HepG2 (cell line): Measurements from ENCODE around the gene ACTN1. TPM values are rescaled to one million over a fixed set of nuclear protein-coding genes. Genes with fewer than 3 reads are reported as not detected.

Experiments used
- ATAC-seq: fragments of 200-7000 bp; cut with Tn5 transposase; 3 replicates; pipeline ENCODE4 v1.9.1; 2020; ENCODE audit warnings: mild to moderate bottlenecking, moderate library complexity
- BruUV-seq: library from RNA; stranded (reverse); fragments of 400-500 nt; replicated peaks from 2 replicates; lab custom pipeline; 2021; lab: Mats Ljungman, UMichigan
- CTCF ChIA-PET: fragments of 300-600 bp; formaldehyde crosslinking; extraction: SDS; loops from one replicate; lab custom pipeline; 2021; ENCODE audit warnings: low total read pairs, inconsistent platforms, low intra/inter-chr PET ratio; lab: Yijun Ruan, JAX
- POLR2A ChIA-PET: fragments of 350-600 bp; sonication (Branson Sonifier 250); formaldehyde crosslinking; loops from one replicate; lab custom pipeline; 2020; ENCODE audit warnings: antibody characterized with exemption, inconsistent platforms; lab: Yijun Ruan, JAX
- DNase-seq: peaks from one replicate; pipeline ENCODE4 v3.0.0-alpha.2; 2015; ENCODE audit warnings: low spot score
- FAIRE-seq: peaks from 3 replicates; lab custom pipeline; 2011; peaks lifted over from hg19 to GRCh38; lab: Jason Lieb, UNC
- H2AFZ ChIP-seq: one replicate; pipeline ENCODE4 v1.6.1; 2011; ENCODE audit warnings: low read length, inconsistent platforms
- H3K27ac ChIP-seq: fragments of 300-600 bp; 3 replicates; pipeline ENCODE4 v1.8.0; 2011; ENCODE audit warnings: mixed run types, mild to moderate bottlenecking, mixed read lengths, low read length, inconsistent platforms; ENCODE audit not compliant: insufficient read depth; ENCODE audit errors: extremely low read length
- H3K27me3 ChIP-seq, 2 experiments: fragments of 200-600 bp in 1 of 2; 2 replicates in 1 of 2; 3 replicates in 1 of 2; pipeline versions ENCODE4 v1.6.0 to v1.8.0; 2011; ENCODE audit warnings: low read length in 2 of 2, mild to moderate bottlenecking in 2 of 2, moderate library complexity in 2 of 2, inconsistent platforms in 1 of 2; ENCODE audit not compliant: insufficient read depth in 2 of 2, control insufficient read depth in 1 of 2
- H3K36me3 ChIP-seq, 2 experiments: fragments of 200-600 bp in 1 of 2; replicated peaks in 1 of 2; 2 replicates in 1 of 2; 3 replicates in 1 of 2; pipeline versions ENCODE4 v1.5.1 to v1.8.0; 2011; ENCODE audit warnings: low read length in 2 of 2, inconsistent platforms in 1 of 2; ENCODE audit not compliant: insufficient read depth in 2 of 2, control insufficient read depth in 1 of 2
- H3K4me1 ChIP-seq: 2 replicates; pipeline ENCODE4 v1.5.1; 2012; ENCODE audit warnings: low read length, inconsistent platforms; ENCODE audit not compliant: insufficient read depth
- H3K4me2 ChIP-seq: 2 replicates; pipeline ENCODE4 v1.6.0; 2011; ENCODE audit warnings: low read depth, low read length, inconsistent platforms
- H3K4me3 ChIP-seq, 3 experiments: fragments of 200-600 bp in 1 of 3; sonication (generic), shearing (Covaris generic) in 1 of 3; replicated peaks in 1 of 3; 2 replicates each; pipeline ENCODE4 v1.5.1; 2011 to 2016; ENCODE audit warnings: low read length in 3 of 3, inconsistent platforms in 2 of 3, low read depth in 2 of 3, mild to moderate bottlenecking in 2 of 3, control low read depth in 1 of 3, mixed read lengths in 1 of 3; ENCODE audit not compliant: insufficient read depth in 1 of 3
- H3K79me2 ChIP-seq: one replicate; pipeline ENCODE4 v1.6.1; 2011; ENCODE audit warnings: low read length, inconsistent platforms; ENCODE audit not compliant: insufficient read depth
- H3K9ac ChIP-seq: 2 replicates; pipeline ENCODE4 v1.6.0; 2011; ENCODE audit warnings: mild to moderate bottlenecking, low read depth, low read length, inconsistent platforms; ENCODE audit not compliant: insufficient read depth
- H3K9me3 ChIP-seq: 2 replicates; pipeline ENCODE4 v1.5.1; 2012; ENCODE audit warnings: mild to moderate bottlenecking, low read length
- H4K20me1 ChIP-seq: 2 replicates; pipeline ENCODE4 v1.6.0; 2011; ENCODE audit warnings: inconsistent platforms, mild to moderate bottlenecking, low read length, moderate library complexity; ENCODE audit not compliant: insufficient read depth
- CBFB ChIP-seq: sonication (generic); formaldehyde crosslinking; IDR thresholded peaks from 2 replicates; pipeline ENCODE4 v1.4.0; 2020; ENCODE audit warnings: missing genetic modification reagents
- ELF4 ChIP-seq: sonication (generic); formaldehyde crosslinking; IDR thresholded peaks from 2 replicates; pipeline ENCODE4 v1.5.0; 2020; ENCODE audit warnings: missing genetic modification reagents, mild to moderate bottlenecking, moderate library complexity, borderline replicate concordance
- JUND ChIP-seq: sonication (generic); formaldehyde crosslinking; IDR thresholded peaks from 2 replicates; pipeline ENCODE4 v1.8.0; 2022; ENCODE audit warnings: mild to moderate bottlenecking, missing genetic modification reagents
- LCORL ChIP-seq, 2 experiments: fragments of 450-650 bp in 1 of 2; sonication (generic) in 1 of 2; formaldehyde crosslinking in 1 of 2; IDR thresholded peaks; 2 replicates each; pipeline versions ENCODE4 v1.5.0 to v1.6.1; 2017 to 2020; ENCODE audit warnings: antibody characterized with exemption in 1 of 2, missing genetic modification reagents in 1 of 2
- MYC ChIP-seq: sonication (generic); formaldehyde crosslinking; IDR thresholded peaks from 2 replicates; pipeline ENCODE4 v1.9.0; 2021; ENCODE audit warnings: missing genetic modification reagents, borderline replicate concordance
- NCOA1 ChIP-seq: sonication (generic); formaldehyde crosslinking; IDR thresholded peaks from 2 replicates; pipeline ENCODE4 v1.9.0; 2021; ENCODE audit warnings: missing genetic modification reagents
- SP1 ChIP-seq, 2 experiments: fragments of 450-650 bp in 1 of 2; sonication (generic) in 1 of 2; formaldehyde crosslinking in 1 of 2; IDR thresholded peaks; 2 replicates each; pipeline versions ENCODE4 v1.4.0 to v1.6.1; 2016 to 2020; ENCODE audit warnings: missing genetic modification reagents in 1 of 2
- STAG1 ChIP-seq: sonication (generic); formaldehyde crosslinking; IDR thresholded peaks from 2 replicates; pipeline ENCODE4 v1.4.0; 2020; ENCODE audit warnings: missing genetic modification reagents
- TAF15 ChIP-seq: fragments of 200-400 bp; formaldehyde crosslinking; IDR thresholded peaks from one replicate; pipeline ENCODE4 v1.6.1; 2018; ENCODE audit warnings: mild to moderate bottlenecking, low read depth, low read length; ENCODE audit not compliant: poor library complexity, severe bottlenecking
- TCF7L2 ChIP-seq: IDR thresholded peaks from 2 replicates; pipeline ENCODE4 v1.6.1; 2011; ENCODE audit warnings: mild to moderate bottlenecking, low read depth, low read length, moderate library complexity
- TFE3 ChIP-seq: IDR thresholded peaks from 2 replicates; pipeline ENCODE4 v1.6.1; 2016
- TRAFD1 ChIP-seq: sonication (generic); formaldehyde crosslinking; IDR thresholded peaks from 2 replicates; pipeline ENCODE4 v1.5.1; 2020; ENCODE audit warnings: missing genetic modification reagents, mild to moderate bottlenecking, borderline replicate concordance
- XBP1 ChIP-seq: sonication (generic); formaldehyde crosslinking; IDR thresholded peaks from 2 replicates; pipeline ENCODE4 v1.5.0; 2020; ENCODE audit warnings: missing genetic modification reagents
- YEATS2 ChIP-seq: sonication (generic); formaldehyde crosslinking; IDR thresholded peaks from 2 replicates; pipeline ENCODE4 v1.4.0; 2020; ENCODE audit warnings: missing genetic modification reagents, borderline replicate concordance
- ZBTB20 ChIP-seq: sonication (generic); formaldehyde crosslinking; IDR thresholded peaks from 2 replicates; pipeline ENCODE4 v1.8.1; 2023; ENCODE audit warnings: missing genetic modification reagents, low read depth, mild to moderate bottlenecking, borderline replicate concordance
- ZC3H13 ChIP-seq: sonication (generic); formaldehyde crosslinking; IDR thresholded peaks from 2 replicates; pipeline ENCODE4 v1.8.1; 2023; ENCODE audit warnings: mild to moderate bottlenecking, missing genetic modification reagents, moderate library complexity
- ZNF160 ChIP-seq: sonication (generic); formaldehyde crosslinking; IDR thresholded peaks from 2 replicates; pipeline ENCODE4 v1.8.0; 2022; ENCODE audit warnings: mild to moderate bottlenecking, inconsistent platforms, missing genetic modification reagents
- ZNF430 ChIP-seq: sonication (generic); formaldehyde crosslinking; IDR thresholded peaks from 2 replicates; pipeline ENCODE4 v1.9.0; 2021; ENCODE audit warnings: mild to moderate bottlenecking, missing genetic modification reagents
- WGBS: methylation state at CpG from one replicate; pipeline ENCODE4 v1.1.6; 2017; ENCODE audit warnings: low lambda C conversion rate; 5-methylcytosine and 5-hydroxymethylcytosine counted together
- in situ Hi-C: cut with HindIII; loops from 2 replicates; pipeline ENCODE4 v1.10.0; 2017; ENCODE audit warnings: low pct_unique_long_range_greater_than_20kb; ENCODE audit not compliant: extremely low pct_ligation_motif_present
- intact Hi-C: fragments of 100-400 bp; cut with micrococcal nuclease; formaldehyde crosslinking; loops from one replicate; pipeline ENCODE4 v1.10.0; 2022; ENCODE audit not compliant: unreplicated experiment
- polyA plus RNA-seq, 8 experiments: library from polyadenylated mRNA; depleted of rRNA in 3 of 8; stranded (reverse) in 7 of 8; unstranded in 1 of 8; fragments of >200 nt; fragmentation: Illumina TruSeq in 4 of 8; extraction: Trizol in 4 of 8; gene quantifications; 2 replicates each; pipeline versions ENCODE4 v1.2.1 to v1.2.3, GENCODE V29; 2011 to 2016; ENCODE audit warnings: low read depth in 4 of 8, missing spikeins in 1 of 8, mixed read lengths in 1 of 8; ENCODE audit not compliant: insufficient read depth in 1 of 8
- total RNA-seq, 5 experiments: library from RNA; depleted of rRNA; stranded (reverse); fragments of >200 nt; fragmentation: Illumina TruSeq; extraction: Trizol; gene quantifications; 2 replicates each; pipeline ENCODE4 v1.2.3, GENCODE V29; 2016; ENCODE audit warnings: low read depth in 1 of 5

Gene ACTN1
- total and polyA plus RNA-seq, 2 of the 13 experiments (the other 11 are each of a cell fraction or from before 2014, with no cell fraction given), result 58.6 to 162 TPM

- TF ChIP-seq NCOA1 (CRISPR knock-in tag) (no peak), XBP1 (CRISPR knock-in tag) (no peak), SP1 (IDR thresholded peaks at IDR 0.05) (no peak), SP1 (CRISPR knock-in tag; IDR thresholded peaks at IDR 0.05) (no peak), STAG1 (CRISPR knock-in tag) (no peak), CBFB (CRISPR knock-in tag) (no peak), TCF7L2 (no peak), ZNF160 (no peak), ZNF430 (no peak), MYC (CRISPR knock-in tag) (no peak), TAF15 (no peak), YEATS2 (no peak), ELF4 (CRISPR knock-in tag) (no peak), LCORL (IDR thresholded peaks at IDR 0.05) (no peak), LCORL (CRISPR knock-in tag; IDR thresholded peaks at IDR 0.05) (no peak), TFE3 (CRISPR knock-in tag) (no peak), TRAFD1 (no peak), ZBTB20 (no peak), JUND (CRISPR knock-in tag) (no peak), ZC3H13 (CRISPR knock-in tag) (no peak)
- Histone ChIP-seq H3K4me2 (no peak overlapping the region), H3K36me3 (no peaks in the 10 kb centered on the region), H3K9ac (no peak overlapping the region), H3K9me3 (peaks cover 9% of the 10 kb centered on the region; the same call in 1 of the 2 replicates), H2AFZ (no peak overlapping the region), H3K79me2 (no peaks in the 10 kb centered on the region), H3K27ac (no peak overlapping the region), H4K20me1 (no peaks in the 10 kb centered on the region), H3K4me1 (0 out of 2 replicates have a peak, but pooled peaks cover 6% of the 10 kb centered on the region), H3K27me3 (no peaks in the 10 kb centered on the region), H3K4me3 (no peak overlapping the region)
- DNase-seq, result no peak
- WGBS, result 14% methylated on average over 6 of the region's 6 CpGs
- no TSS peak for BruUV-seq
- ChIA-PET POLR2A (interaction anchor here (1.0 kb wide), 1 partner anchor 11 kb away, joined by 4 read pairs; no protein-coding TSS in a partner anchor), CTCF (no interaction called here)
- no peak for FAIRE-seq
- no peak for ATAC-seq
- intact Hi-C loops, result no loop called here
- in situ Hi-C loops, result no loop called here
These were observed 144.3 kb downstream of the ACTN1 start for GRCh38 chr14:68834816-68835215.
